ENCODE data around the gene GRK3. TPM values are rescaled to one million over a fixed set of nuclear protein-coding genes. Genes with fewer than 3 reads are reported as not detected.

The GRK3 gene
- total and polyA plus RNA-seq, 7 donors: 1.2 to 9.6 (median 7.2) TPM

DNA sequence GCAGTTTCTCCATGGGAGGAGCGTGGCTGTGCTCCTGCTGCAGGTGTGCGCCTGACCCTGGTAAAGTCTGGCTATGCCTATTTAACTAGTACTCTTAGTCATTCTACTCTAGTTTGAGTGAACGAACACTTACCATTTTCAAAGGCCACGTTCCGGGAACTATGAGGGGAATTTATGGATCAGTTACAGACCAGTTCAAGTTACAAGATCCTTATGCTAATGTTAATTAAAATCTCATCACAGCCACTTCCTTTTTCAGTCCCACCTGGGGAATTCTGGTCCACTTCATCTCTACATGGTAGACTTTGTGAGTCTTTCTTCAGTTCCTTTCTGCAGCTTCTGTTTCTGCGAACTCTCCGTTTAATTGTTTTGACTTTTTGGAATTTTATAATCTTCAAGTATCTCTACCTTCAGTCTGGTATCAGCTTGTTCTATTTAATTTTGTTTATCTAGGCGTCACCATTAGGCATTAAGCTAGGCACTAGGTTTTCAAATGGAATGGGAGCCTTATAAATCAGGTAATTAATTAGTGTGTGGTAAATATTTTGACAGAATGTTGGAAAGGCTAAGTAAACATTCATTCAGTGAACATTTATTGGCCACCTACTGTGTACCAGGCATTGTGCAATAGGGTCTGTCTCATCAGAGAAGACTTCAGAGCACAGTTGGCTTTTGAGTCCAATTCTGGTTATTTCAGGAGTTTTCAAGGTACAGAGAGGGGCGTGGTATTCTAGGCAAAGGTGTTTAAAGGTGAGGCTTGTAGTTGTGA, 78.9 kb downstream of the GRK3 start:
- H3K4me1 ChIP-seq: peaks cover 0 to 19% (median 14%) of the 10 kb centered on the region in 4 donors
- TF ChIP-seq POLR2AphosphoS5 (IDR thresholded peaks at IDR 0.05) (no peak), EP300 (IDR thresholded peaks at IDR 0.05) (no peak), POLR2A (IDR thresholded peaks at IDR 0.05) (no peak)
- TF ChIP-seq, protein P1, sequence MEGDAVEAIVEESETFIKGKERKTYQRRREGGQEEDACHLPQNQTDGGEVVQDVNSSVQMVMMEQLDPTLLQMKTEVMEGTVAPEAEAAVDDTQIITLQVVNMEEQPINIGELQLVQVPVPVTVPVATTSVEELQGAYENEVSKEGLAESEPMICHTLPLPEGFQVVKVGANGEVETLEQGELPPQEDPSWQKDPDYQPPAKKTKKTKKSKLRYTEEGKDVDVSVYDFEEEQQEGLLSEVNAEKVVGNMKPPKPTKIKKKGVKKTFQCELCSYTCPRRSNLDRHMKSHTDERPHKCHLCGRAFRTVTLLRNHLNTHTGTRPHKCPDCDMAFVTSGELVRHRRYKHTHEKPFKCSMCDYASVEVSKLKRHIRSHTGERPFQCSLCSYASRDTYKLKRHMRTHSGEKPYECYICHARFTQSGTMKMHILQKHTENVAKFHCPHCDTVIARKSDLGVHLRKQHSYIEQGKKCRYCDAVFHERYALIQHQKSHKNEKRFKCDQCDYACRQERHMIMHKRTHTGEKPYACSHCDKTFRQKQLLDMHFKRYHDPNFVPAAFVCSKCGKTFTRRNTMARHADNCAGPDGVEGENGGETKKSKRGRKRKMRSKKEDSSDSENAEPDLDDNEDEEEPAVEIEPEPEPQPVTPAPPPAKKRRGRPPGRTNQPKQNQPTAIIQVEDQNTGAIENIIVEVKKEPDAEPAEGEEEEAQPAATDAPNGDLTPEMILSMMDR (IDR thresholded peaks at IDR 0.05): no peak
- H3K4me3 ChIP-seq: no peak overlapping the region
- H3K9me3 ChIP-seq: peaks cover 0 to 5% (median 0%) of the 10 kb centered on the region in 4 donors
- no peaks in the 10 kb centered on the region for H3K36me3 ChIP-seq
- WGBS, 2 donors: 82 to 91% methylated on average over 9 of the region's 9 CpGs
- no peak overlapping the region for H3K27ac ChIP-seq
- H3K27me3 ChIP-seq: no peaks in the 10 kb centered on the region
- intact Hi-C loops (cut with DNase I): no loop called here
- DNase-seq: no peak

DNA sequence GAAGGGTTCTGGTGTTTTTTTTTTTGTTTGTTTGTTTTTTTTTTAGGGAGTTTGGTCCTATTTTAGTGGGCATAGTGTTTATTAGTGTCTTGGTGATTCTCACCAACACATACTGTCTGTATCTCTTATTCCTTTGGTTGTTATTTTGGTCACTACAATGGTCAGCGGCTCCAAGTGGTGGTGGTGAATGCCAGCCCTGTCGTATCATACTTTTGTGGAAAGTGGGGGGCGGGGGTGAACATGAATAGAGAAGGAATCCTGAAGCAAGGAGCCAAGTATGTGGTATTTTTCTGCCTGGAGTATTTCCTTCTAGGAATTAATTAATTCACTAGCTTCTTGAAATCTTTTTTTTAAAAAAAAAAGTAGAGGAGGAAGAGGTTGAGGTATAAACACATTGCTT, 79.6 kb downstream of the GRK3 start:
- Histone ChIP-seq H3K4me3 (no peak overlapping the region), H3K36me3 (no peaks in the 10 kb centered on the region), H3K9me3 (peaks cover 0 to 5% (median 0%) of the 10 kb centered on the region in 4 donors), H3K27me3 (no peaks in the 10 kb centered on the region), H3K27ac (no peak overlapping the region), H3K4me1 (peaks cover 0 to 19% (median 14%) of the 10 kb centered on the region in 4 donors)
- intact Hi-C loops (cut with DNase I): no loop called here
- 85 to 94% methylated on average over 3 of the region's 3 CpGs for WGBS, 2 donors
- TF ChIP-seq, protein P1 (IDR thresholded peaks at IDR 0.05): no peak
- TF ChIP-seq POLR2A (IDR thresholded peaks at IDR 0.05) (no peak), POLR2AphosphoS5 (IDR thresholded peaks at IDR 0.05) (no peak), EP300 (IDR thresholded peaks at IDR 0.05) (no peak)
- no peak for DNase-seq

DNA sequence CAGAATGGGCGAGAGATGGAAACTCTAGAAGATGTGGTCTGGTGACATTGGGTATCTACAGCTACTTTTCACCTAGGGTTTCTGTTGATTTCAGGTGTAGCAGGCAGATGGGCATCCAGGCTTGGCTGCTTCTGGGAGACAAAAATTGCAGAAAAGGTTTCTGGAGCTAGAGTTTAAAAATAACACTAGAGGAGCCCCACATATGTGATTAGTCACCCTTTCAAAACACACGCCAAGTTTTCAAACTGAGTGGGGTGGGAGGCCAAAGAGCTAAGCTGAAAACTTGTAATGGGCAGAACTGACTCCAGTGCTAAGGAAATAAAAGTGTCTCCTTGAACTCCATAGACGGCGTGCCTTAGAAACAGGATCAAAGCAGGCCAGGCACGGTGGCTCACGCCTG, 80.8 kb downstream of the GRK3 start:
- no peak for DNase-seq
- Histone ChIP-seq H3K4me3 (no peak overlapping the region), H3K27me3 (no peaks in the 10 kb centered on the region), H3K27ac (peak overlapping the region in 1 of 4 donors; percentile 39), H3K36me3 (no peaks in the 10 kb centered on the region), H3K9me3 (peaks cover 0 to under 1% (median 0%) of the 10 kb centered on the region in 4 donors), H3K4me1 (peaks cover 0 to 21% (median 14%) of the 10 kb centered on the region in 4 donors)
- TF ChIP-seq POLR2AphosphoS5 (IDR thresholded peaks at IDR 0.05) (no peak), POLR2A (IDR thresholded peaks at IDR 0.05) (no peak), EP300 (IDR thresholded peaks at IDR 0.05) (no peak)
- TF ChIP-seq, protein P1 (IDR thresholded peaks at IDR 0.05): no peak
- 85 to 92% methylated on average over 6 of the region's 6 CpGs for WGBS, 2 donors
- intact Hi-C loops (cut with DNase I): no loop called here

DNA sequence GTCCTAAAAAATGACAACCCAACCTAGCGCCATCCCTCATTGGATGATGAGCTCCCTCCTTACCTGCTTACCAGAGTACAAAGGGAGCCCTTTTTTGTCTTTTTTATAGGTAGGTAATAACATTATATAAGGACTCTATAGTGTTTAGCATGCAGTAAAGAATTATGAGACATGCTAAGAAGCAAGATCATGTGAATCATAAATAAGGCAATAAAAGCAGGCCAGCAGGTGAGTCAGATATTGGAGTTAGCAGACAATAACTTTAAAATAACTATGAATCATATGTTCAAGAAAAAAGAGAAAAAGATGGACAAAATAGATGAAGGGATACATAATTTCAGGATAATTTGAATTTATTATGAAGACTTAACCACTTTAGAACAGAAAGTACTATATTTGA, 81.5 kb downstream of the GRK3 start:
- Histone ChIP-seq H3K27ac (no peak overlapping the region), H3K4me1 (peaks cover 0 to 28% (median 14%) of the 10 kb centered on the region in 4 donors), H3K9me3 (no peaks in the 10 kb centered on the region), H3K4me3 (no peak overlapping the region), H3K27me3 (no peaks in the 10 kb centered on the region), H3K36me3 (no peaks in the 10 kb centered on the region)
- TF ChIP-seq EP300 (IDR thresholded peaks at IDR 0.05): no peak
- intact Hi-C loops (cut with DNase I): no loop called here
- 34 to 74% methylated on average over 1 of the region's 1 CpG for WGBS, 2 donors
- DNase-seq: no peak

DNA sequence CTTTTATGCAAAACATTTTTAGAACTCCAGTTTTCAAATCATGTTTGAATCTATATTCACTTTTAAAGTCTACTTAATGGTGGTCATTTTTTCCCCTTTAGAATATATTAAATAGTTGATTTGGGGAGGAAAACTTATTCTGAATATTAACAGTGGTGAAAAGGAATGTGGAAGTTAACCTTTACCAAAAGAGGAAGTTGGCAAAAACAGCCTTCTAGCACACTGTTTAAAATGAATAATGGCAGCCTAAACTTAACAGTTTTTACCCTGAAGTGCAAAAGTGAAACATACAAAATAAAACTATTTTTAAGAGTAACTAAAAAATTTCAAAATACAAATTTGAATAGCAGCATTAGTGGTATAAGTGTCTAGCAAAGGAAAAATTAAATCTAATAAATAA, 86.4 kb downstream of the GRK3 start:
- no peak for TF ChIP-seq EP300 (IDR thresholded peaks at IDR 0.05)
- no peak for TF ChIP-seq POLR2AphosphoS5 (IDR thresholded peaks at IDR 0.05)
- TF ChIP-seq POLR2A (IDR thresholded peaks at IDR 0.05): no peak
- TF ChIP-seq, protein P1 (IDR thresholded peaks at IDR 0.05): no peak
- H3K4me1 ChIP-seq: peaks cover 0 to 11% (median under 1%) of the 10 kb centered on the region in 4 donors
- H3K36me3 ChIP-seq: no peaks in the 10 kb centered on the region
- no peak overlapping the region for H3K4me3 ChIP-seq
- intact Hi-C loops (cut with DNase I): no loop called here
- no peaks in the 10 kb centered on the region for H3K9me3 ChIP-seq
- DNase-seq: no peak
- H3K27ac ChIP-seq: no peak overlapping the region
- no peaks in the 10 kb centered on the region for H3K27me3 ChIP-seq
